Neural cell (in vitro differentiated cells): ENCODE results near the gene MRPL23. TPM values are rescaled to one million over a fixed set of nuclear protein-coding genes. Genes with fewer than 3 reads are reported as not detected.

ENCODE experiments used
- H2AFZ ChIP-seq: fragments of 200-600, 300-800 bp; sonication (generic), shearing (Covaris generic); 2 replicates; pipeline ENCODE4 v1.6.0; 2014; ENCODE audit warnings: low read depth, mild to moderate bottlenecking, antibody characterized with exemption, low read length, moderate library complexity
- H3F3A ChIP-seq: fragments of 200-600 bp; shearing (Covaris generic); 2 replicates; pipeline ENCODE4 v1.6.1; 2016; ENCODE audit warnings: mild to moderate bottlenecking, moderate library complexity, mixed read lengths, antibody characterized with exemption, low read length; ENCODE audit not compliant: insufficient read depth, poor library complexity, severe bottlenecking
- H3K27ac ChIP-seq: fragments of 200-600, 300-800 bp; sonication (generic), shearing (Covaris generic); 2 replicates; pipeline ENCODE4 v1.5.1; 2014; ENCODE audit warnings: mild to moderate bottlenecking, low read length, moderate library complexity
- H3K27me3 ChIP-seq: fragments of 300-800, 200-600 bp; sonication (generic), shearing (Covaris generic); 2 replicates; pipeline ENCODE4 v1.6.0; 2014; ENCODE audit warnings: mild to moderate bottlenecking, low read depth, low read length, moderate library complexity; ENCODE audit not compliant: insufficient read depth
- H3K36me3 ChIP-seq: fragments of 300-800, 200-600 bp; sonication (generic), shearing (Covaris generic); 2 replicates; pipeline ENCODE4 v1.5.1; 2014; ENCODE audit warnings: mild to moderate bottlenecking, antibody characterized with exemption, low read length, moderate library complexity; ENCODE audit not compliant: insufficient read depth
- H3K4me2 ChIP-seq: fragments of 300-800, 200-600 bp; sonication (generic), shearing (Covaris generic); 2 replicates; pipeline ENCODE4 v1.6.0; 2014; ENCODE audit warnings: mild to moderate bottlenecking, low read length
- H3K4me3 ChIP-seq: fragments of 300-800, 200-600 bp; sonication (generic), shearing (Covaris generic); 2 replicates; pipeline ENCODE4 v1.5.1; 2014; ENCODE audit warnings: mild to moderate bottlenecking, low read length, moderate library complexity
- H3K79me2 ChIP-seq: fragments of 200-600 bp; shearing (Covaris generic); replicated peaks from 2 replicates; pipeline ENCODE4 v1.6.0; 2014; ENCODE audit warnings: mild to moderate bottlenecking, low read length, moderate library complexity; ENCODE audit not compliant: insufficient read depth
- H3K9ac ChIP-seq: fragments of 300-800, 200-600 bp; sonication (generic), shearing (Covaris generic); 2 replicates; pipeline ENCODE4 v1.6.1; 2016; ENCODE audit warnings: mild to moderate bottlenecking, low read length, mixed read lengths
- H3K9me2 ChIP-seq: fragments of 200-600 bp; shearing (Covaris generic); 2 replicates; pipeline ENCODE4 v1.6.1; 2016; ENCODE audit warnings: mild to moderate bottlenecking, low read length, mixed read lengths; ENCODE audit not compliant: insufficient read depth
- H3K9me3 ChIP-seq: fragments of 200-600, 300-800 bp; sonication (generic), shearing (Covaris generic); 2 replicates; pipeline ENCODE4 v1.6.1; 2016; ENCODE audit warnings: mild to moderate bottlenecking, mixed run types, low read length, moderate library complexity, mixed read lengths
- H4K20me1 ChIP-seq: fragments of 200-600 bp; shearing (Covaris generic); 2 replicates; pipeline ENCODE4 v1.6.1; 2016; ENCODE audit warnings: mild to moderate bottlenecking, mixed run types; ENCODE audit not compliant: insufficient read depth
- CTCF ChIP-seq: fragments of 450-650 bp; IDR thresholded peaks from 2 replicates; pipeline ENCODE4 v1.5.1; 2014; ENCODE audit warnings: antibody characterized with exemption, mild to moderate bottlenecking, moderate library complexity; ENCODE audit not compliant: poor library complexity, severe bottlenecking
- EP300 ChIP-seq: fragments of 450-650 bp; conservative IDR thresholded peaks from 2 replicates; pipeline ENCODE4 v1.6.1; 2014; ENCODE audit warnings: antibody characterized with exemption, mild to moderate bottlenecking, moderate library complexity; ENCODE audit not compliant: poor library complexity, severe bottlenecking
- EZH2 ChIP-seq: fragments of 200-600, 300-800 bp; shearing (Covaris generic), sonication (generic); IDR thresholded peaks from 2 replicates; pipeline ENCODE4 v1.6.1; 2014; ENCODE audit warnings: antibody characterized with exemption, low read length, borderline replicate concordance, mild to moderate bottlenecking; ENCODE audit not compliant: insufficient read depth, poor library complexity, severe bottlenecking
- MXI1 ChIP-seq: fragments of 450-650 bp; conservative IDR thresholded peaks from 2 replicates; pipeline ENCODE4 v1.6.1; 2014; ENCODE audit warnings: antibody characterized with exemption, mild to moderate bottlenecking; ENCODE audit not compliant: poor library complexity, severe bottlenecking
- POLR2AphosphoS5 ChIP-seq: IDR thresholded peaks from 2 replicates; pipeline ENCODE4 v1.6.1; 2012
- RAD21 ChIP-seq: fragments of 450-650 bp; conservative IDR thresholded peaks from 2 replicates; pipeline ENCODE4 v1.6.1; 2014; ENCODE audit warnings: antibody characterized with exemption, mild to moderate bottlenecking, moderate library complexity
- SMC3 ChIP-seq: fragments of 450-650 bp; conservative IDR thresholded peaks from 2 replicates; pipeline ENCODE4 v1.6.1; 2014; ENCODE audit warnings: antibody characterized with exemption, mild to moderate bottlenecking, moderate library complexity; ENCODE audit not compliant: poor library complexity
- TAF1 ChIP-seq: IDR thresholded peaks from 2 replicates; pipeline ENCODE4 v1.6.1; 2012; ENCODE audit warnings: low read depth
- polyA plus RNA-seq: library from polyadenylated mRNA; depleted of rRNA; stranded (reverse); fragments of >200 nt; gene quantifications from 2 replicates; pipeline ENCODE4 v1.2.3, GENCODE V29; 2014
- TF ChIP-seq, protein P1 (sequence below): IDR thresholded peaks from 2 replicates; pipeline ENCODE4 v1.6.1; 2012; ENCODE audit warnings: borderline replicate concordance

MRPL23 gene
- polyA plus RNA-seq, 1 donor from 2014 or later: 154 TPM

- no peaks in the 10 kb centered on the region for H3K9me3 ChIP-seq
- no peak overlapping the region for H3K27ac ChIP-seq
- H3K79me2 ChIP-seq: no peaks in the 10 kb centered on the region
- no peaks in the 10 kb centered on the region for H3F3A ChIP-seq
- no peak overlapping the region for H3K9ac ChIP-seq
- no peak overlapping the region for H3K4me2 ChIP-seq
- H3K9me2 ChIP-seq: no peaks in the 10 kb centered on the region
- no peak overlapping the region for H2AFZ ChIP-seq
- no peaks in the 10 kb centered on the region for H3K27me3 ChIP-seq
- H3K36me3 ChIP-seq: no peaks in the 10 kb centered on the region
- no peak for TF ChIP-seq CTCF
- TF ChIP-seq SMC3: no peak
- TF ChIP-seq TAF1: no peak
- TF ChIP-seq POLR2AphosphoS5: no peak
- TF ChIP-seq, protein P1, sequence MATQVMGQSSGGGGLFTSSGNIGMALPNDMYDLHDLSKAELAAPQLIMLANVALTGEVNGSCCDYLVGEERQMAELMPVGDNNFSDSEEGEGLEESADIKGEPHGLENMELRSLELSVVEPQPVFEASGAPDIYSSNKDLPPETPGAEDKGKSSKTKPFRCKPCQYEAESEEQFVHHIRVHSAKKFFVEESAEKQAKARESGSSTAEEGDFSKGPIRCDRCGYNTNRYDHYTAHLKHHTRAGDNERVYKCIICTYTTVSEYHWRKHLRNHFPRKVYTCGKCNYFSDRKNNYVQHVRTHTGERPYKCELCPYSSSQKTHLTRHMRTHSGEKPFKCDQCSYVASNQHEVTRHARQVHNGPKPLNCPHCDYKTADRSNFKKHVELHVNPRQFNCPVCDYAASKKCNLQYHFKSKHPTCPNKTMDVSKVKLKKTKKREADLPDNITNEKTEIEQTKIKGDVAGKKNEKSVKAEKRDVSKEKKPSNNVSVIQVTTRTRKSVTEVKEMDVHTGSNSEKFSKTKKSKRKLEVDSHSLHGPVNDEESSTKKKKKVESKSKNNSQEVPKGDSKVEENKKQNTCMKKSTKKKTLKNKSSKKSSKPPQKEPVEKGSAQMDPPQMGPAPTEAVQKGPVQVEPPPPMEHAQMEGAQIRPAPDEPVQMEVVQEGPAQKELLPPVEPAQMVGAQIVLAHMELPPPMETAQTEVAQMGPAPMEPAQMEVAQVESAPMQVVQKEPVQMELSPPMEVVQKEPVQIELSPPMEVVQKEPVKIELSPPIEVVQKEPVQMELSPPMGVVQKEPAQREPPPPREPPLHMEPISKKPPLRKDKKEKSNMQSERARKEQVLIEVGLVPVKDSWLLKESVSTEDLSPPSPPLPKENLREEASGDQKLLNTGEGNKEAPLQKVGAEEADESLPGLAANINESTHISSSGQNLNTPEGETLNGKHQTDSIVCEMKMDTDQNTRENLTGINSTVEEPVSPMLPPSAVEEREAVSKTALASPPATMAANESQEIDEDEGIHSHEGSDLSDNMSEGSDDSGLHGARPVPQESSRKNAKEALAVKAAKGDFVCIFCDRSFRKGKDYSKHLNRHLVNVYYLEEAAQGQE: no peak
- TF ChIP-seq MXI1: no peak
- no peak for TF ChIP-seq EZH2
- no peak for TF ChIP-seq EP300
- TF ChIP-seq RAD21: no peak
- no peak overlapping the region for H3K4me3 ChIP-seq
- H4K20me1 ChIP-seq: no peaks in the 10 kb centered on the region
Measured at GRCh38 chr11:1943977-1944376, 3.2 kb upstream of the MRPL23 start.

GRCh38 chr11:1947592-1948237 is 583 bp downstream of the MRPL23 start:
- H3F3A ChIP-seq: no peaks in the 10 kb centered on the region
- no peaks in the 10 kb centered on the region for H3K9me3 ChIP-seq
- H3K4me2 ChIP-seq: no peak overlapping the region
- no peak overlapping the region for H3K9ac ChIP-seq
- no peaks in the 10 kb centered on the region for H4K20me1 ChIP-seq
- H3K36me3 ChIP-seq: no peaks in the 10 kb centered on the region
- no peaks in the 10 kb centered on the region for H3K27me3 ChIP-seq
- H3K79me2 ChIP-seq: no peaks in the 10 kb centered on the region
- no peak overlapping the region for H3K4me3 ChIP-seq
- H3K9me2 ChIP-seq: no peaks in the 10 kb centered on the region
- no peak for TF ChIP-seq EZH2
- no peak for TF ChIP-seq SMC3
- no peak for TF ChIP-seq EP300
- TF ChIP-seq MXI1: no peak
- no peak for TF ChIP-seq RAD21
- TF ChIP-seq, protein P1: no peak
- TF ChIP-seq CTCF: no peak
- H3K27ac ChIP-seq: no peak overlapping the region
- H2AFZ ChIP-seq: no peak overlapping the region
